Brain microvascular endothelial cell (primary cell): ENCODE data around the gene BPHL.
"Not testable (repeated sequence)": the region's sequence is repeated elsewhere in the genome, so short reads cannot be mapped to it uniquely, and the experiment has no call there.

Experiments
- DNase-seq: peaks from one replicate; pipeline ENCODE4 v3.0.0-alpha.2; 2020
- H3K27ac ChIP-seq: fragments of 250-450 bp; sonication (Bioruptor Pico); 2 replicates; pipeline ENCODE4 v1.5.1; 2020; ENCODE audit warnings: mild to moderate bottlenecking, moderate library complexity
- H3K27me3 ChIP-seq: fragments of 250-450 bp; sonication (Bioruptor Pico); replicated peaks from 2 replicates; pipeline ENCODE4 v1.5.1; 2020; ENCODE audit warnings: mild to moderate bottlenecking
- H3K36me3 ChIP-seq: fragments of 250-450 bp; sonication (Bioruptor Pico); replicated peaks from 2 replicates; pipeline ENCODE4 v1.5.1; 2020; ENCODE audit warnings: mild to moderate bottlenecking
- H3K4me3 ChIP-seq: 2 replicates; pipeline ENCODE4 v1.5.1; 2011; ENCODE audit warnings: low read depth, mild to moderate bottlenecking, control low read depth, low read length, moderate library complexity
- in situ Hi-C: cut with HindIII; loops from 2 replicates; pipeline ENCODE4 v1.10.0; 2017; ENCODE audit warnings: low sequenced_read_pairs, low pct_ligation_motif_present
- TF ChIP-seq, protein P1 (sequence below): IDR thresholded peaks from 2 replicates; pipeline ENCODE4 v1.5.1; 2011; ENCODE audit warnings: low read depth, mild to moderate bottlenecking, moderate library complexity, low read length, control low read depth, inconsistent platforms; ENCODE audit errors: missing control alignments

BPHL gene

DNA sequence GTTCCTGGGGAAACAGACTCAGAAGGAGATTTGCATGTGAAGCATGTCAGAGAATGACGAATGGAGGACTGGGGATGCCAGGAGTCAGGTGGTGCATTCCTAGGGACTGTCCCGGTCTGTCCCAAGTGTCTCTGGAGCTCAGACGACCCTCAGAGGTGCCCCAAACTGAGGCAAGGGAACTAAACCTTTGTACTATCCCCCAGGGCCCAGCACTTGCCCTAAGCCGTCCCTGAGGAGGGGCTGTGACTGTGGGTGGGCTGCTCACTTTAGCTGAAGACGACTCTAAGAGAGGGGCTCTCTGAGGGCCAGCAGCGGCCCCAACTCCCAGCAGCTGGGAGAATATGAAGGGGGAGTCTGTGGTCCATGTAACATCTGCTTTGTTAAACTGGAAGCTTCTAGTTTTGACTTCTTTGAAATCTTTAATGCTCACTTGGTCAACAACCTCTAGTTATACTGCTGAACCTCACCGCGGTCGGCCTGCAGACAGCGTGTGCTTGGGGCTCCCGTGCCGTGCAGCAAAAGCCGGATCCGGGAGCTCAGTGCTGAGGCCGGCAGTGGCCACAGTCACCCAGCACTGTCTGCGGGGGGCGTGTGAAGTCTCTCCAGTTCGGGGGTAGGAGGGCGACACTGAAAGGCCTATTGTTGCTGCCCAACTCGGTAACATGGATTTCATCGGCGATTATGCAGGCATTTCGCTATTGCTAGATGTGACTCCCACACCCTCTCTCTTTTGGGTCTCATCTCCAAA lies 74.8 kb downstream of the BPHL start:
- Histone ChIP-seq H3K27ac (no peak overlapping the region), H3K36me3 (no peaks in the 10 kb centered on the region), H3K4me3 (no peak overlapping the region), H3K27me3 (no peaks in the 10 kb centered on the region)
- TF ChIP-seq, protein P1, sequence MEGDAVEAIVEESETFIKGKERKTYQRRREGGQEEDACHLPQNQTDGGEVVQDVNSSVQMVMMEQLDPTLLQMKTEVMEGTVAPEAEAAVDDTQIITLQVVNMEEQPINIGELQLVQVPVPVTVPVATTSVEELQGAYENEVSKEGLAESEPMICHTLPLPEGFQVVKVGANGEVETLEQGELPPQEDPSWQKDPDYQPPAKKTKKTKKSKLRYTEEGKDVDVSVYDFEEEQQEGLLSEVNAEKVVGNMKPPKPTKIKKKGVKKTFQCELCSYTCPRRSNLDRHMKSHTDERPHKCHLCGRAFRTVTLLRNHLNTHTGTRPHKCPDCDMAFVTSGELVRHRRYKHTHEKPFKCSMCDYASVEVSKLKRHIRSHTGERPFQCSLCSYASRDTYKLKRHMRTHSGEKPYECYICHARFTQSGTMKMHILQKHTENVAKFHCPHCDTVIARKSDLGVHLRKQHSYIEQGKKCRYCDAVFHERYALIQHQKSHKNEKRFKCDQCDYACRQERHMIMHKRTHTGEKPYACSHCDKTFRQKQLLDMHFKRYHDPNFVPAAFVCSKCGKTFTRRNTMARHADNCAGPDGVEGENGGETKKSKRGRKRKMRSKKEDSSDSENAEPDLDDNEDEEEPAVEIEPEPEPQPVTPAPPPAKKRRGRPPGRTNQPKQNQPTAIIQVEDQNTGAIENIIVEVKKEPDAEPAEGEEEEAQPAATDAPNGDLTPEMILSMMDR = no peak
- DNase-seq = no peak
- in situ Hi-C loops = no loop called here

DNA sequence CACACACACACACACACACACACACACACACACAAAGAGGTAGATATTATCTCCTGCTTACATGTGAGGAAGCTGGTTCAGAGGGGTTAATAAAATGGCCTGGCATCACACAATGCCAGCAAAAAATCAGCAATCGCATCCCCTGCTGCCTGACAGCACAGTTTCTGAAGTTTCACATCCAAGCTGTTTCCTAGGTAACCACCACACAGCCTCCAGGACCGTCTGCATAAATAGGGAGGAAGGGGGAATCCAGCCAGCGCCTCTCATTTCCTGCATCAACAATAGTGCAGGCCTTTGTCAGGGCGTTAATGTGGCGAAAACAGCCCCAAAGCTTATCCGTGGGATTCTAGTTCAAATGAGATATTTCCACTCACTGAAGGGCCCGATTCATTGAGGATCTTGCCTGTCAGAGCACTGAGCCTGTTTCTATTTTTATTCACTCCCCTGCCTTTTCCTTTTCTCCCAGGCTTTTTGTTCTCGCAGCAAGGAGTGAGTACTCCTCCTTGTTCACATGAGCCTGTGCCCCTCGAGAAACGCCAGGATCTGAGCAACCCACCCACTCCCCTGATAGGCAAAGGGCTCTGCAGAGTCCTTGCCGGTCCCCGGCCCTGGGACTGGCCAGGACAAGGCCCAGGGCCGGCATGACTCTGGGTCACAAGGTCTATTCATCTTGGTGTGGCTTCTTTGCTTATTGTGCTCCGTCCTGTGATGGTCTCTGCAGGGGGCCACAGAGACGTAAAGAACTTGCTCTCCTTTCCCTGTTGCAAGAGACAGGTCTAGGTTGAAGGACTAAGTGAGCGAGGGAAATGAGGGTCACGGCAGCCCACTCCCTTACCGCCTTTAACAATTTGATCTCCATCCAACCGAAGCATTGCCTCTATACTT lies 76.3 kb downstream of the BPHL start:
- TF ChIP-seq, protein P1 = no peak
- DNase-seq = peak; percentile 59
- no peaks in the 10 kb centered on the region for H3K36me3 ChIP-seq

DNA sequence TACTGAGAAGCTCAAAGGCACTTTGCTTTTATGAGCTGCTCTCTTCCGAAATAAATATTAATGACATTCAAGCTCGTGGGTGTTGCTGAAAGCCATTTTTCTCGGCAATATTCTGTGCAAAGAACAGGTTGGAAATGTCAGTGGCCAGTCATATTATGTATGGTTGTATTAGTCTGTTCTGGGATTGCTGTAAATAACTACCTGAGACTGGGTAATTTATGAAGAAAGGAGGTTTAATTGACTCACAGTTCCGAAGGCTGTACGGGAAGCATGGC lies 76.8 kb downstream of the BPHL start:
- in situ Hi-C loops = no loop called here

More for the DNA sequence above, 76.3 kb downstream of the BPHL start:
- in situ Hi-C loops = no loop called here
- H3K4me3 ChIP-seq = no peak overlapping the region
- H3K27ac ChIP-seq = no peak overlapping the region
- no peaks in the 10 kb centered on the region for H3K27me3 ChIP-seq

DNA sequence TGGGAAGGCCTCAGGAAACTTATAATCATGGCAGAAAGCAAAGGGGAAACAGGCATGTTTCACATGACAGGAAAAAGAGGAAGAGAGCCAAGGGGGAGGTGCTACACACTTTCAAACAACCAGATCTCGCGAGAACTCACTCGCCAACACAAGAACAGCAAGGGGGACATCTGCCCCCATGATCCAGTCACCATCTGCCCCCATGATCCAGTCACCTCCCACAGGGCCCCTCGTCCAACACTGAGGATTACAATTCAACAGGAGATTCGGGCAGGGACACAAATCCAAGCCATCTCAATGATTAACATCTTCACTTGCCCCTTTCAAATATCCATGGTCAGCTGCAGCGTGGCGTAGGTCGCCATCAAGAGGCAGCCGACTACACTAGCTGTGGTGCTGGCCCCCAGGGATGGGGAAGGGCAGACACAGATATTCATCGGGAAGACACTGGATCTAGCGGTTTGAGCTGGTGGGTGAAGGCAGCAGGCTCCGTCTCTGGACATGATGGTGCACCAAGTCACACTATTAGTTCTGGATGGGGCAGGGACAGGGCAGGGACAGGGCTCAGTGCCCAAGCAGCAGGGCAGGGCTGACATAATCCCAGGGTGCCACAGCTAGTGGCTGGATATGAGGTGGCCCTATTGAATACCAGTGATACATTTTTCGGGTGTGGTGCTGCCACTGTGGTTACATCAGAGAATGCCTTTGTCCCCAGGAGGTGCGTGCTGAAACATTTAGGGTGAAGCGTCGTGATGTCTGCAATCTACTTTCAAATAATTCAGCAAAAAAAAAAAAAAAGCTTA lies 77.4 kb downstream of the BPHL start:
- TF ChIP-seq, protein P1 = peak; percentile 30
- no peak overlapping the region for H3K4me3 ChIP-seq
- no peak for DNase-seq
- no peaks in the 10 kb centered on the region for H3K27me3 ChIP-seq
- H3K36me3 ChIP-seq = no peaks in the 10 kb centered on the region
- in situ Hi-C loops = no loop called here
- H3K27ac ChIP-seq = no peak overlapping the region

More for the DNA sequence above, 76.8 kb downstream of the BPHL start:
- DNase-seq = no peak
- H3K27ac ChIP-seq = no peak overlapping the region
- TF ChIP-seq, protein P1 = no peak
- H3K4me3 ChIP-seq = no peak overlapping the region
- no peaks in the 10 kb centered on the region for H3K36me3 ChIP-seq
- no peaks in the 10 kb centered on the region for H3K27me3 ChIP-seq

DNA sequence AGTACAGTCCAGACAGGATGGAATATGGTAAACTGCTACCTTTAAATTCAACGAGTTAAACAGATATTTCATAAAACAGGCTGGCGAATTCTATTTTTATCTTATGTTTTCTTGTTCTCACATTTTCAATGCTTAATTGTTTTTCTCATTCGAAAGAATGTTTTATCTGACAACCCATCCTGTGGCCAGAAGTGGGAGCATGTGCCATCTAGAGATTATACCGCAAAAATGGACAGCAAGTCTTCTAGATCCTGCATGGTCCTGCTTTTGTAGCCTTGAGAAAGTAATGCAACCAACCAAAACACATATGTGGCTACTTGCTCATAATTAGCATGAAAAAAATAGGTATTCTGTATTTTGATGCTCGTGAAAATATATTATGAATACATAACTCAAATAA lies 78.3 kb downstream of the BPHL start:
- Histone ChIP-seq H3K36me3 (no peaks in the 10 kb centered on the region), H3K27ac (no peak overlapping the region), H3K4me3 (no peak overlapping the region), H3K27me3 (no peaks in the 10 kb centered on the region)
- no peak for DNase-seq
- TF ChIP-seq, protein P1 = no peak
- in situ Hi-C loops = no loop called here

DNA sequence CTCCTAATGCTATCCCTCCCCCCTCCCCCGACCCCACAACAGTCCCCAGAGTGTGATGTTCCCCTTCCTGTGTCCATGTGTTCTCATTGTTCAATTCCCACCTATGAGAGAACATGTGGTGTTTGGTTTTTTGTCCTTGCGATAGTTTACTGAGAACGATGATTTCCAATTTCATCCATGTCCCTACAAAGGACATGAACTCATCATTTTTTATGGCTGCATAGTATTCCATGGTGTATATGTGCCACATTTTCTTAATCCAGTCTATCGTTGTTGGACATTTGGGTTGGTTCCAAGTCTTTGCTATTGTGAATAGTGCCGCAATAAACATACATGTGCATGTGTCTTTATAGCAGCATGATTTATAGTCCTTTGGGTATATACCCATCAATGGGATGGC lies 79.2 kb downstream of the BPHL start:
- in situ Hi-C loops, H3K36me3 ChIP-seq, DNase-seq, H3K27me3 ChIP-seq, H3K27ac ChIP-seq, H3K4me3 ChIP-seq: not testable (repeated sequence)
